GM18867 (cell line): ENCODE data around the gene PSMB5.

ENCODE experiments used
- ATAC-seq: cut with Tn5 transposase; IDR thresholded peaks from one replicate; pipeline ENCODE4 v1.9.1; 2021; ENCODE audit warnings: mild to moderate bottlenecking, moderate library complexity; ENCODE audit not compliant: unreplicated experiment

PSMB5 gene

DNA sequence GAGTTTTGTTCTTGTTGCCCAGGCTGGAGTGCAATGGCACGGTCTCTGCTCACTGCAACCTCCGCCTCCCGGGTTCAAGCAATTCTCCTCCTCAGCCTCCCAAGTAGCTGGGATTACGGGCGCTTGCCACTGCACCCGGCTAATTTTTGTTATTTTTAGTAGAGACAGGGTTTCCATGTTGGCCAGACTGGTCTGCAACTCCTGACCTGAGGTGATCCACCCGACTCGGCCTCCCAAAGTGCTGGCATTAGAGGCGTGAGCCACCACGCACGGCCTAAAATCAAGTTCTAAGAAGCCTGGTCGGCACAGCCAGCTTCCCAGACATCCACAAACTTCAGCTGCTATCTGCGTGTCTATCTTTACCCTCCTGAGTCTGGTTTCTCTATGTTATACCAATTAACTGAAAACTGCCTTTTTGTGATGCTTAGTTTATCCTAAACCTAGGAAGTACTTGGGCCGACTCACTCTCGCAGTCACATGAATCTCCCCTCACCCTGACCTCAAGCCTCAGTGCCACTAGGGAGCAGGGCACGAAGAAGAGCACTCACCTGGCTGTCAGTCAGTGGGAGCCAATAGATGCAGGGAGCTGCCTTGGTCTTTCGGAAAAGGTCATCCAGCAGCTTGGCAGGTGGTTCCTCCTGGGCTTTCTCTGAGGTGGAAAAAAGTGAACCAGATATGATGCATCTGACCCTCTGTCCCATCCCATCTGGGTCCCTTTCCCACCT is 26.0 kb upstream of the PSMB5 start:
- no peak for ATAC-seq

DNA sequence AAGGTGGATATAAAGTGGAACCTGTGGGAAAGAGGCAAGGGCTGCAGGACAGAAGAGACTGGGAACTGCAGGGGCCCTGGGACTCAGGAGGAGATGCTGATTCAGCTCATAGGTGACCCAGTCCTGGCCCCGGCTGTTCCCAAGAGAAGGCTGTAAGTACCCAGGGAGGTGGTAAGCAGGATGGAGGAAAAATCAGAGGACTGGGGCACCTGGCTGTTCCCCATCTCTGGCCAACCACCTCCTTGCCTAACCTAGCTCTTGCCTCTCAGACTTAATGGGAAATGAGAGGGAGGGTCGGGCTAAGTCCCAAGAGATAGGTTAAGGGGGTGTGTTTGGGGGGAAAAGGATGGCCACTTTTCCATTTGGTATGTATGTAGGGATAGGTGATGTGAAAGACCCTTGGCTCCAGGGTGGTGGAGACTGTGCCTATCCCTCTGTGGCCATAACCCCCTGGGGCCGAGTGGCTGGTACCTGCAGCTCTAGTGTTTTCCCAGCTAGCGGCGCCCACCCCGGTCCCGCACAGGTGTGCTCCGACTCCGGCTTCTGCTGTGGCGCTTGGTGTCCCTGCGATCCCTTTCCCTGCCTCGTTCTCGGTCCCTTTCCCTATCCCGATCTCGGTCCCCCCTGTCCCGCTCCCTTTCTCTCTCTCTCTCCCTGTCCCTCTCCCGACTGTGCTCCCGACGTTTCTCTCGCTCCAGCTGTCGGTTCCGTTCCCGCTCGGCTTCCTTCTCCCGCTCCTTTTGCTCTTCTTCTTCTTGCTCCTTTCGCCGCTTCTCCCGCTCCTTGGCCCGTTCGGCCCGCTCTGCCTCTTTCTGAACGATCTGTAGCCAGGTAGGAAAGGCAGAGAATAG is 24.2 kb upstream of the PSMB5 start:
- no peak for ATAC-seq

DNA sequence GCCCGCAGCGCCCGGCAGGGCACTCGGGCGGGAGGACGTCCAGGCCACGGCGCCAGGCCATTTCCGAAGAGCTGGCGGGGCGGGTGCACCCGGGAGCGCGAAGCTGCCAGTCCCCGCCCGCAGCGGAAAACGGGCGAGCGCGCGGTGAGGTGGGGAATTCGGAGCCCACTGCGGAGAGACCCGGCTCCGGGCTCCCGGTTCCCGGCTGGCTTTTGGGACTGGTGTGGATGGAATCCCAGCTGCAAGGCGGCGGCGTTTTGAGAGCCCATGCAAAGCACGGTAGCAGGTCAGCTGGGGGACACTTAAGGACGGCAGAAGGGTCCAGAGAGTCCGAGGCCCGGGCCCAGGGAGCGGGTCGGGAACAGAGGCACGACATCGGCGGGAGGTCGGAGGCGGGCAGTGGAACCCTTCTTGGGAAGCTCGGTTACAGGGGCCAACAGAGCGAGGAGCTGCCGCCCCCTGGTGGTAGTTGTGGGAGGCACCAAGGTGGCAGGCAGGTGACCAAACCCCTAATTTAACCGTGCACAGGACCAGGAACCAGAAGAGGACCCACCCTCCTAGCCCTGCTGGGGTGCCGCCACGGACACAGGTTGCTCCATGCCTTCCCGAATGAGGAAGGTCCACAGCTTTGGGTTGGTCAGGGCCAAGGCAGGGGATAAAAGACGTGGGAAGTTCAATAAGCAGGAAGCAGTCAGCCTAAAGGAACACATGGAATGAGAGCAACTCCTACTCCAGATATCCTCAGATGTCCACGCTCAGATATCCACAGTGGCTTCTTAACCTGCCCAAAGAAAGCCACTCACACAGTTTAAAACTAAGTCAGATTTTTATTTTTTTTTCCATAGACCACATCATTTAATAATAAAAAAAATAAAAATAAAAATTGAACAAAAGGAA is 23.3 kb upstream of the PSMB5 start:
- peak; percentile 63 for ATAC-seq

DNA sequence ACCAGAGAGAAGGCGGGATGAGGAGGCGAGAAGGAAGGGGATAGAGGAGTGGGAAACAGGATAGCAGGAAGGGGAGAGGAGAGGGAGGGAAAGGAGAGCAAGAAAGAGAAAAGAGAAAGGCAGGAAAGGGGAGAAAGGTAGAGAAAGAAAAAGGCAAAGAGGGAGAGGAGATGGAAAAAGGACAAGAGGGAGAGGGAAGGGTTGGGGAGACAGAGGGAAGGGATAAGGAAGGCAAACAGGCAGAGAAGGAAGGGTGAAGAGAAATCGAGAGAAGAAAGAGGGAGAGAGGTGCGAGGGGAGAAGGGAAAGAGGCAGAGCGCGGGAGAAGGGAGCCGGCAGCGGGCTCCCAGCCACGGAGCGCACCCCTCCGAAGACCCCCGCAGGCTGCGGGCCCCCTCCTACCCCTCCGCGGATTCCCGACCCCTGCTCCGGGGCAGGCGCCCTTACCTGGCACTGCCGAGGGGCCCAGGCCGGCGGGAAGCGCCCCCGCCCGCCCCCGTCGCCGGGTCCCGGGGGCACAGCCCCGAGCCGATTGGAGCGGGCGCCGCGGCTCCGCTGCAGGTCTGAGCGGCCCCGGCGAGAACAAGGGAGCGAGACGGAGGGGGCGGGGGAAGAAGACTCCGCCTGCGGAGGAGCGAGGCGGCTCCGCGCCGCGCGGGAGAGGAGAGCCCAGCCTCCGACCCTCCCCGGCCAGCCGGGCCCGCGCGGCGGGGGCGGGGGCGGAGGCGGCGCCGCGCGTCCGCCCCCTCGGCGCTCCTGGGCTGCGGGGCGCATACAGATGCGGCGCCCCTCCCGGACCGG is 22.5 kb upstream of the PSMB5 start, which contains the start of gene CDH24:
TSS of gene CDH24 (minus strand) at position 565 of the 801 bp plus-strand sequence. CDS start 1,787 bp downstream, outside the sequence.
- ATAC-seq = peak; percentile 57

GRCh38 chr14:23056145-23056955 is 21.6 kb upstream of the PSMB5 start:
- peak; percentile 60 for ATAC-seq

- ATAC-seq = no peak
Observed at GRCh38 chr14:23055621-23056144, 21.0 kb upstream of the PSMB5 start.

DNA sequence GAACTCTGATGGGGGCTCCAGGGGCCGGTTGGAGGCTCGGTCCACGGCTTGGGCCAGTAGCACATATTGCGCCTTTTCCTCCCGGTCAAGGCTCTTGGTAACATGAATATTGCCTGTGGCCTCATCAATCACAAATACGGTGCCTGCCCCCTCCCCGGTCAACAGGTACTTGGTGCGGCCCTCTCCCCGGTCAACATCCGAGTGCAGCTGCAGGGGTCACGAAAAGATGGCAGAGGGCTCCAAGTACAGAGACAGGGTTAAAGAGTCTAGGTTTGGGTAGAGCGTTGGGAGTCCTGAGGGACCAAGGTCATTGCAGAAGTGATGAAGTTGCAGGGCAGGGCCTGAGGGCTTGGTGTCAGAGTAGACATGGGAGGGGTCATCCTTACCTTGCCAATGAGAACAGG is 20.4 kb upstream of the PSMB5 start:
- no peak for ATAC-seq

DNA sequence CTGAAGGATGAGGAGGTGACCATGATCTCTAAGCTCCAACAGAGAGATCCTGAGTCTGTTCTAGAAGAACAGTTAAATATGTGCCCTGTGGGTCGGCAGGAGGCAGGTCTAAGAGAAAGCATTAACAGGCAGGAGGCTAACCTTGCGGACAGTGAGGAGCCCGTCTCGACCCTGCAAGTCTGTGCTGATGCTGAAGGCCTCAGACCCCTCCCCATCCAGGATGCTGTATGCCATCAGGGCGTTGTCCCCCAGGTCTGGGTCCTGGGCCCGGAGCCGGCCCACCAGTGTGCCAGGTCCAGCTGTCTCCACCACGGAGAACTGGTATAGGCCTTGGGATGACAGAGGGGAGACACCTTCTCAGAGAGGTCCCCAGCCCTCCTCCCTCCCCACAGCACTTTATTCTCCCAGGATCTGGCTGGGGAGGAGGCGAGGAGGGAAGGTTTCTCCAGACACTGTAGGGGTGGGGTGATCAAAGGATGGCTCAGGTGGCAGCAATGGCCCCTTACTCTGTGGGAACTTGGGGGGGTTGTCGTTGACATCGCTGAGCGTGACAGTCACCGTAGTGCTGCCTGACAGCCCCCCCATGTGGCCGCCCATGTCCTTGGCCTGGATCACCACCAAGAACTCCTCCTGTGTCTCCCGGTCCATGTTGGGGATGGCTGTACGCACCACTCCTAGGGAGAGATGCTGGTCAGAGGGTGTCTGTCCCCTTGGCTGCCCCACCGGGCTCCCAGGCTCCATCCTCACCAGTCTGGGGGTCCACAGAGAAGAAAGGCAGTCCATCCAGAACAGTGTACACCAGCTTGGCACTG is 19.5 kb upstream of the PSMB5 start:
- no peak for ATAC-seq

GRCh38 chr14:23053426-23053825 is 18.7 kb upstream of the PSMB5 start:
- no peak for ATAC-seq

DNA sequence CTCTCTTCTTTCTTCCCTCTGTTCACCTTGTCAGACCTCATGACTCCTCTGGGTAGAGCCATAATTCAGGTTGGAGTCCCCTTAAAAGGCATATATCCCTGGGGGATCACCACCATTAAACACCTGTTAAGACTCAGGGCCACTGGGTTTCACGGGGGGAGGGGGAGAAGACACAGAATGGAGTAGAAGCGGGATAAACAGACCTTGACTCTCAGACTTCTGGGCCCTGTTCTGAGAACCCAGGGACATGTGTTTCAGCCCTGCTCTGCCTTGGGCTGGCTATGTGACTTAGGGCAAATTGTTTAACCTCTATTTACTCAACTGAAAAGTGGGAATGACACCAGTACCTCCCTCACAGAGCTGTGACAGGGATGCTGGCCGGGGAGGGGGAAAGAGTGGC is 18.0 kb upstream of the PSMB5 start:
- ATAC-seq = no peak

- no peak for ATAC-seq
Observed at GRCh38 chr14:23052182-23052623, 17.5 kb upstream of the PSMB5 start.

DNA sequence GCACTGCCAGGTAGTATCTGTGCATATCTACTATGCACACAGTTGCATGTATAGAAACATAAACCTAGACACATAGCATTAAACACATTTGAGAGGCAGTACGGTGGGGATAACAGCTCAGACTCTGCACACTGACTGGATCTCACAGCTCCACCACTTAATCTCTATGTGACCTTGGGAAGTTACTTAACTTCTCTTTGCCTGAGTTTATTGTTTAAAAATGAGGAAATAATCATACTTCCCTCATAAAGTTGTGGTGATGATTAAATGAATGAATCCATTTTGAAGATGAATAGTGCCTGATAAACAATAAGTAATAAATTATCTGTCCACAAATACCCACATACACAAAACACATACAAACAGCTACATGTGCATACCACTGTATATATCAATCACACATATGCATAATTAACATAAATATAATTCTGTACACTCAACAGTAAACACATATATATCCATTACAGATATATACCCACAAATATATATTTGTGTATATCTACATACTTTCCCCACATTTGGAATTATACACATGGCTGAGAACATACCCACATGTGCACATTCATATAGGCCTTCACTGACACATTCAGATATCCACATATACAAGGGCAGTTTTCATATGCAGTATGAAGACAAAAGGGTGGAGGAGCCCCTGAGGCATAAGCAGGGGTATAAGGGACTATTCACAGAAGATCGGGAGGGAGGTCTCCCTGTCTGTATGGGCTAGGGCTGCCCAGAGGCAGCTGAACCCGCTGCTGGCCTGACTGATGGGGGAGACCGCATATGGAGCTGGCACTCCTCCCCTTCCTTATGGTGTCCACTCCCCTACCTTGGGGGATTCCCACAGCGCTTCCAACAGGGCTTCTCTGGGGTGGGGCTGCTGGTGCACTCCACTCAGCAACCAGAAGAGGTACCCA is 16.7 kb upstream of the PSMB5 start:
- ATAC-seq = no peak

- ATAC-seq = no peak
Observed at GRCh38 chr14:23049011-23049410, 14.3 kb upstream of the PSMB5 start.

DNA sequence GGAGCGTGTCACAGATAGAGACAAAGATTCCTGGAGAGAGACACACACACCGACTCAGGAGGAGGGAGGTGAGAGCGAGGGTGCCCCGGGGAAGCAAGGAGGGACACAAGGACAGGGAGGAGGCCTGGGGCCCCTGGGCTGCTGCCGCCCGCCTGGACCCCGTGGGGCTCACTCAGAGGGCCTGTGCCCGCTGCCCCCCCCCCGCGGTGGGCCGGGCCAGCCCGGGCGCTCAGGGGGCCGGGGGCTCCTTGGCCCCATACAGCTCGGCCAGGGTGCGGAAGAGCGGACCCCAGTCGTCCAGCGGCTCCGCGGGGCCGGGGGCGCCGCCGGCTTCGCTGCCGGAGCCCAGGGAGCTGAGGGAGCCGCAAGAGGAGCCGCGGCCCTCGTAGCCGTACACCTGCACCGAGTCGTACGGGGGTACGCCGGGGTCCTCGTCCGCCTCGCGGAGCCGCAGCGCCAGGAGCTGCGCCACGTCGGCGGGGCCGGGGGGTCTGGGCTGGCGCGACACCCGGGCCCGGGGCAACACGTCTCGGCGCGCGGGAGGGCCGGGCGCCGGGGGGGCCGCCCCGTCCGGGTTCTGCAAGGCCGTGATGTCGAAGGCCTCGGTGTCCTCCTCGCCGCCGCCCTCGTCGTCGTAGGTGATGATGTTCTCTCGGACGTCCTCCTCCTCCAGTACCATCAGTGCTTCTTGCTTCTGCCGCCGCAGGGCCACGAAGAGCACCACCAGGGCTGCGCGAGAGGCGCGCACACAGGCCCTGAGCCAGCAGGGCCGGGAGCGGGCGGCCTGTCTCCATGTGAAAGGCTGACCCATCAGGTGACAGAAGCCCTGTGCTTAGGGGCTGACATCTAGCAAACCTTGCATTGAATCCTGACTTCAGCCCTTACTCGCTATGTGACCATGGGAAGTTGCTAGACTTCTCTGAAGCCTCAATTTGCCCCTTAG is 13.3 kb upstream of the PSMB5 start:
- no peak for ATAC-seq

DNA sequence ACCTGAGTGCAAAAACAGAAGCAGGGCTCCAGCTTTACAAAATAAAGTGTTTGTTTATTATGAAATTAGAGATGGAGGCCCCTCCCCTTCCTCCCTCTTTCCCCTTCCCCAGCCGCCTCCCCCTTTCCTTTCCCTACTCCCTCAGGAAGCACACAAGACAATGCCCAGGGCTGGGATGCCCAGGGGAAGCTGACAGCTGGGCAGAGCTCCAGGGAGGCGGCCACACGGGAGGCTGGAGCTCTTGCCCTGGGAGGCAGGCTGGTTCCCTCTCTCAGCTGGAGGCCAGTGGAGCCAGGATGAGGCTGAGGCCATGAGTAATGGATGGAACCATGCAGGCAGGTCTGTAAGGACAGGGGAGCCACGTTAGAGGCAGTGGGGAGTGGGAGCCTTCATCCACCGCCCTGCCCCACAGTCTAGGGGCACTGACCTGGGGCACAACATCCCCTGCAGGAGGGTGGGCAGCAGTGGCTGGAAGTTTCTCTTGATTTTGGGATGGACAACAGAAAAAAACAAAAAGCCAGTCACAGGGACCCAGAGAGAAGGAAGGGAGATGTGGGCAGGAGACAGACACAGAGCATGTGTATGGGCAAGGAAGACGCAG is 12.4 kb upstream of the PSMB5 start:
- ATAC-seq = no peak
